ENCODE data around the gene TAAR5.
"Not testable (repeated sequence)": the region's sequence is repeated elsewhere in the genome, so short reads cannot be mapped to it uniquely, and the experiment has no call there.

DNA sequence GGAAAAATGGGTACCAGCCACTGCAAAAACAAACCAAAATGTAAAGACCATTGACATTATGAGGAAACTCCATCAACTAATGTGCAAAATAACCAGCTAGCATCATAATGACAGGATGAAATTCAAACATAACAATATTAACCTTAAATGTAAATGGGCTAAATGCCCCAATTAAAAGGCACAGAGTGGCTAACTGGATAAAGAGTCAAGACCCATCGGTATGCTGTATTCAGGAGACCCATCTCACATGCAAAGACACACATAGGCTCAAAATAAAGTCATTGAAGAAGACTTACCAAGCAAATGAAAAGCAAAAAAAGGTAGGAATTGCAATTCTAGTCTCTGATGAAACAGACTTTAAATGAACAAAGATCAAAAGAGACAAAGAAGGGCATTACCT, 47.6 kb upstream of the TAAR5 start:
- not testable (repeated sequence) for TF ChIP-seq EZH2 (IDR thresholded peaks at IDR 0.05; ENCODE audit: low read depth, low read length, severe bottlenecking); NANOG (IDR thresholded peaks at IDR 0.05; ENCODE audit: insufficient read depth, low read depth, low read length, poor library complexity, severe bottlenecking); PHF8 (conservative IDR thresholded peaks at IDR 0.05; ENCODE audit: low read depth, low read length); JUND (IDR thresholded peaks at IDR 0.05; ENCODE audit: low read length); TAF1 (IDR thresholded peaks at IDR 0.05; ENCODE audit: low read depth, low read length)
